Measurements from ENCODE around the gene ALKBH7.

ALKBH7 gene

DNA sequence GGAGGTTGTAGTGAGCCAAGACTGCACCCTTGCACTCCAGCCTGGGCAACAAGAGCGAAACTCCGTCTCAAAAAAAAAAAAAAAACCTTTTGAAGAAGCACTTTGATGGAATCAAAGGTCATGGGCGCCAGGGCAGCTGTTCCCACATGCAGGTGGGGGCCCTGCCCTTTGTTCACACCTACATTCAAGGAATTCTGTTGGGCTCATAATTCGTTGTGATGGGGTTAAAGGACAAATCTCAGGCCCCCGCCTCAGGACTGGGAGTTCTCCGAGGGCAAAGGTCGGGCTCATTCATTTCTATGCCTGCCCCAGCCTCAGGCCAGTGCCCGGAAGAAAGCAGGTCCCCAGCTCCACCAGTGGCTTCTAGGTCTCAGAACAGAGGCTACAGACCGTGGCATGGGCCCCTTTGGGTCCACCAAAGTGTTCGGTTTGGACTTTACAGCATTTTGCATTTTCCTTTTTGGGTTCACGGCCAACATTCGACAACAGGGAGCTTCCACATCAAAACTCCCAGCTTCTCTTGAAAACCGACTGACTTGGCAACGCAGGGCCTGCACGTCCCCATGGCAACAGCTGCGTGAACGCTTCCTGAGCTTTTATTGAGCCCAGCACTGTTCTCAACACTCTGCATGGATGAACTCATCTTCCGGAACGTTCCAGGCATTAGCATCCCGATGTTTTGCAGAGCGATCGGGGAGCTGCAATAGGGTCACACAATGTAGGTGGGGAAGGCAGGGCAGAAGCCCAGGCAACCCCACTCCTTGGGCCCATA is 30.4 kb downstream of the ALKBH7 start:
- TF ChIP-seq CTCF (IDR thresholded peaks at IDR 0.05; ENCODE audit: insufficient read depth, missing control alignments) = no peak
- DNase-seq (ENCODE audit: insufficient read length, low spot score) (no peak), FAIRE-seq (no peak)

DNA sequence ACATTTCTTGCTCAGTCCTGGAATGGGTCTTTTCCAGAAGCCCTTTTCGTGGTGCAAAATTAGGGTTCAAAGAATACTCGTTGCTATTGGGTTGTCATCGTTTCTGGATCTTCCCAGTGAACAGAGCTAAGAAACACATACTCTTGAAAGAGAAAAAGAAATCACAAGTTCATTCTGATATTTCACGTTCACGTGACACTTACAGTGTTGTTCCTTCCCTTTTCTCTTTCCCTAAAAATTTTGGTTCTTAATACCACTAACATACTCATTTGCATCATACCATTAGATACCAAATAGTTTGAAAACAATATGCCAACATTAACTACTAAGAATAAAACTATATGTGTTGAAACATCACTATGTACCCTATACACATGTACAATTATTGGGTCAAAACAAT is 33.8 kb downstream of the ALKBH7 start:
- FAIRE-seq (no peak), DNase-seq (ENCODE audit: insufficient read length, low spot score) (no peak)
- no peak for TF ChIP-seq CTCF (IDR thresholded peaks at IDR 0.05; ENCODE audit: insufficient read depth, missing control alignments)

- FAIRE-seq (no peak), DNase-seq (ENCODE audit: insufficient read length, low spot score) (no peak)
- TF ChIP-seq CTCF (IDR thresholded peaks at IDR 0.05; ENCODE audit: insufficient read depth, missing control alignments) = no peak
These were observed 36.8 kb downstream of the ALKBH7 start for GRCh38 chr19:6409346-6409745.

DNA sequence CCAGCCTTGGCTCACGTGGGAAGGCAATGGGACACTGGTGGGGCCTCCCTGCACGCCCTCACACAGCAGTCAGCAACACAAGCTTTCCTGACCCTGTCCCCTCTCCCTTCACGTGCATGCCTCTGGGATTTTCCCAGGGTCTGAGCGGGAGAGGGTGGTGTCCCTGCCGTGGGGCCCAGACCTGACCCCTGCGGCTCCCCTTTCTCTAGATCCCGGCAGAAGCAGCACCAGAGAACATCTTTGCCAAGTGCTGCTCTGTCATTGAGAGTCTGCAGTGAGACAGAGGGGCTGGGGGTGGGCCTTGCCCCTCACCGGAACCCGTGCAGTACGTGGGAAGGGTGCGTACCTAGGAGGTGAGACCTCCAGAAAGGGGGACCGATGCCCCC is 39.5 kb downstream of the ALKBH7 start:
- TF ChIP-seq CTCF (IDR thresholded peaks at IDR 0.05; ENCODE audit: insufficient read depth, missing control alignments) = no peak
- DNase-seq (ENCODE audit: insufficient read length, low spot score) = no peak
- no peak for FAIRE-seq

DNA sequence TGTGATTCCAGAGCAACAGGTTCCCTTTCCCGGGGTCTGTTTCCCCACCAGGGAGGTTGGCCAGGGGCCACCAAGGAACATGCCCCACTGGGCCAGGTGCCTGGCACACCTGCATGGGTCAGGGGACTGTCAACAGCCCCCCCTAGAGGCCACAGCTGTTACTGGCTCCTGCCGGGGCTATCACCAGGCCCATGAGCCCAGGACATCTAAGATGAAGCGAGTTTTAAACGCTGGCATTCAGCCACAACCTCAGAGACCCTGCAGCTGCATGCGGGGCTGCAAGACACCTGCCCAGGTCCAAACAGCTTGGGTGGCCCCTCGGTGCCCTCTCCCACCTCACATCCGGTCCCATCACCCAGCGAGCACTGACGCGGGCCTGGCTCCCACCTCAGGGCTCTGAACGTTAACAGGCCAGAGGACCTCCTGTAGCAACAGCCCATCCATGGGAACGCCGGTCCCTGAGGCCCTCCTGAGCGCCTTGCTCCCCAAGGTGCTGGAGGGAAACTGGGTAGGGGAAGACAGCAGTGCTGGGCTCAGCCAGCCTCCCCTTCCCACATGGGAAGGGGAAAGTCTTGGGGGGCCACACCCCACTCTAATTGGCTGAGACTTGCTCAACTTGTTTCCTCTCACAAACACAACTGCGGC is 40.0 kb downstream of the ALKBH7 start:
- DNase-seq (ENCODE audit: insufficient read length, low spot score) (peak; percentile 71), FAIRE-seq (no peak)
- peak; percentile 40 for TF ChIP-seq CTCF (IDR thresholded peaks at IDR 0.05; ENCODE audit: insufficient read depth, missing control alignments)

GRCh38 chr19:6413291-6413690 is 40.7 kb downstream of the ALKBH7 start:
- DNase-seq (ENCODE audit: insufficient read length, low spot score) = peak; percentile 8
- TF ChIP-seq CTCF (IDR thresholded peaks at IDR 0.05; ENCODE audit: insufficient read depth, missing control alignments) = no peak
- no peak for FAIRE-seq
